Gastrocnemius medialis (tissue), 4 donors: ENCODE results near the gene RXRB. TPM values are rescaled to one million over a fixed set of nuclear protein-coding genes. Genes with fewer than 3 reads are reported as not detected.

Experiments used
- ATAC-seq, 2 donors: fragments of 150-250 bp; one replicate each; pipeline ENCODE4 v1.9.1; 2016
- DNase-seq, 2 donors: peaks; one replicate each; pipeline ENCODE4 v3.0.0-alpha.2; 2019
- H3K27ac ChIP-seq, 4 donors: fragments of 200-600 bp; sonication (generic); 1 replicate in 1 of 4; 2 replicates in 3 of 4; pipeline ENCODE4 v1.5.1; 2016 to 2018; ENCODE audit warnings: mild to moderate bottlenecking in 2 of 4, moderate library complexity in 1 of 4
- H3K27me3 ChIP-seq, 3 donors: fragments of 200-600 bp; sonication (generic) in 2 of 3; 1 replicate in 1 of 3; 2 replicates in 2 of 3; pipeline versions ENCODE4 v1.5.1 to v1.6.0; 2016 to 2019; ENCODE audit warnings: mild to moderate bottlenecking in 1 of 3, moderate library complexity in 1 of 3
- H3K36me3 ChIP-seq, 2 donors: fragments of 200-600 bp; sonication (generic) in 1 of 2; one replicate each; pipeline ENCODE4 v1.5.1; 2017 to 2018
- H3K4me1 ChIP-seq, 2 donors: fragments of 200-600 bp; sonication (generic) in 1 of 2; one replicate each; pipeline ENCODE4 v1.5.1; 2016 to 2017; ENCODE audit warnings: mild to moderate bottlenecking in 2 of 2
- H3K4me3 ChIP-seq, 4 donors: fragments of 200-600 bp; sonication (generic) in 3 of 4; 1 replicate in 1 of 4; 2 replicates in 3 of 4; pipeline ENCODE4 v1.5.1; 2016 to 2019; ENCODE audit warnings: mild to moderate bottlenecking in 2 of 4
- H3K9me3 ChIP-seq, 3 donors: fragments of 200-600 bp; sonication (generic) in 2 of 3; 1 replicate in 1 of 3; 2 replicates in 2 of 3; pipeline ENCODE4 v1.5.1; 2016 to 2019
- POLR2A ChIP-seq, 2 donors: fragments of 450-650 bp; IDR thresholded peaks; one replicate each; pipeline ENCODE4 v1.6.1; 2017; ENCODE audit warnings: antibody characterized with exemption in 2 of 2, mild to moderate bottlenecking in 2 of 2, moderate library complexity in 2 of 2
- in situ Hi-C, 4 donors: fragments of 200-750 bp; cut with MboI; loops; one replicate each; pipeline versions ENCODE4 v1.15.0 to v1.8.0; 2017; ENCODE audit warnings: low sequenced_read_pairs in 4 of 4
- intact Hi-C: fragments of 100-400 bp; cut with DNase I; formaldehyde crosslinking; loops from one replicate; pipeline ENCODE4 v1.15.1; 2023; ENCODE audit warnings: low total_unique reads
- total RNA-seq, 4 donors: library from RNA; depleted of rRNA; stranded (reverse); fragments of >200 nt; gene quantifications; one replicate each; pipeline versions ENCODE4 v1.1.0 to v1.2.3, GENCODE V29; 2016
- TF ChIP-seq, protein P1 (sequence below), 5 experiments: fragments of 450-650 bp in 3 of 5; fragments of 200-600 bp in 2 of 5; sonication (generic) in 2 of 5; IDR thresholded peaks in 4 of 5; conservative IDR thresholded peaks in 1 of 5; 1 replicate in 4 of 5; 2 replicates in 1 of 5; pipeline ENCODE4 v1.5.1; 2016 to 2019; ENCODE audit warnings: antibody characterized with exemption in 5 of 5, mild to moderate bottlenecking in 3 of 5, moderate library complexity in 3 of 5

The RXRB gene
- total RNA-seq, 4 donors from 2014 or later, result 20.8 to 38.4 (median 24.6) TPM

DNA sequence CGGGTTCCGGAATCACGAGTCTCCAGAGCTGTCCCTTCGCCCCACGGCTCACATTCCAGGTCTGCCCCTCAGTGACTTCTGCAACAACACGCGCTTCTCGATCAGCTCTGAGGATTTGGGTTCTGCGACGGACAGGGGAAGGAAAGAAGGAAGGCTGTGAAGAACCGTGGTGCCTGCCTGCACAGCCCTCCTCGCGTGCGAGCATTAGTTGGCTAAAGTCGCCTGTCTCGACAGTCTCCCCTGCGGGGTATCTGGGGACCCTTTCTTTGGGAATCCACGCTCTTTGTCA is 48.1 kb upstream of the RXRB start:
- no peaks in the 10 kb centered on the region for H3K27me3 ChIP-seq
- H3K27ac ChIP-seq, result peak overlapping the region; percentile 84 to 96 (median 88)
- intact Hi-C loops (loop anchor here (1.0 to 5.0 kb wide), 8 partner anchors 24 to 316 kb away; partner anchors contain the start of genes BRD2, RGL2, RING1 and RPS18), in situ Hi-C loops (loop anchor here (5.0 to 10.0 kb wide), 6 partner anchors 54 to 234 kb away; partner anchors contain the start of gene COL11A2 (in 1 of the 4))
- peak; percentile 25 to 35 for ATAC-seq
- peak overlapping the region; percentile 54 to 75 (median 65) for H3K4me3 ChIP-seq
- no peak for DNase-seq
- TF ChIP-seq, protein P1, sequence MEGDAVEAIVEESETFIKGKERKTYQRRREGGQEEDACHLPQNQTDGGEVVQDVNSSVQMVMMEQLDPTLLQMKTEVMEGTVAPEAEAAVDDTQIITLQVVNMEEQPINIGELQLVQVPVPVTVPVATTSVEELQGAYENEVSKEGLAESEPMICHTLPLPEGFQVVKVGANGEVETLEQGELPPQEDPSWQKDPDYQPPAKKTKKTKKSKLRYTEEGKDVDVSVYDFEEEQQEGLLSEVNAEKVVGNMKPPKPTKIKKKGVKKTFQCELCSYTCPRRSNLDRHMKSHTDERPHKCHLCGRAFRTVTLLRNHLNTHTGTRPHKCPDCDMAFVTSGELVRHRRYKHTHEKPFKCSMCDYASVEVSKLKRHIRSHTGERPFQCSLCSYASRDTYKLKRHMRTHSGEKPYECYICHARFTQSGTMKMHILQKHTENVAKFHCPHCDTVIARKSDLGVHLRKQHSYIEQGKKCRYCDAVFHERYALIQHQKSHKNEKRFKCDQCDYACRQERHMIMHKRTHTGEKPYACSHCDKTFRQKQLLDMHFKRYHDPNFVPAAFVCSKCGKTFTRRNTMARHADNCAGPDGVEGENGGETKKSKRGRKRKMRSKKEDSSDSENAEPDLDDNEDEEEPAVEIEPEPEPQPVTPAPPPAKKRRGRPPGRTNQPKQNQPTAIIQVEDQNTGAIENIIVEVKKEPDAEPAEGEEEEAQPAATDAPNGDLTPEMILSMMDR (IDR thresholded peaks at IDR 0.05 in 4 of 5, conservative IDR thresholded peaks at IDR 0.05 in 1 of 5), result peak in 2 of 5 experiments; percentile 6 to 16
- TF ChIP-seq POLR2A (IDR thresholded peaks at IDR 0.05), result no peak
- peaks cover 0 to 15% of the 10 kb centered on the region in 2 donors for H3K36me3 ChIP-seq
- H3K9me3 ChIP-seq, result no peaks in the 10 kb centered on the region
- H3K4me1 ChIP-seq, result peaks cover 10 to 17% of the 10 kb centered on the region in 2 donors

- no peaks in the 10 kb centered on the region for H3K27me3 ChIP-seq
- peak; percentile 74 to 78 for DNase-seq
- in situ Hi-C loops, result loop anchor here (5.0 to 10.0 kb wide), 6 partner anchors 53 to 233 kb away; partner anchors contain the start of gene COL11A2 (in 1 of the 4)
- peaks cover 0 to 15% of the 10 kb centered on the region in 2 donors for H3K36me3 ChIP-seq
- no peaks in the 10 kb centered on the region for H3K9me3 ChIP-seq
- peak; percentile 69 to 77 for ATAC-seq
- intact Hi-C loops, result loop anchor here (1.0 to 5.0 kb wide), 8 partner anchors 25 to 315 kb away; partner anchors contain the start of genes BRD2, RGL2, RING1 and RPS18
- H3K27ac ChIP-seq, result peak overlapping the region; percentile 84 to 96 (median 88)
- no peak for TF ChIP-seq POLR2A (IDR thresholded peaks at IDR 0.05)
- TF ChIP-seq, protein P1 (IDR thresholded peaks at IDR 0.05 in 4 of 5, conservative IDR thresholded peaks at IDR 0.05 in 1 of 5), result peak; percentile 96 to 100 (median 98)
- H3K4me3 ChIP-seq, result peak overlapping the region; percentile 54 to 75 (median 65)
- peaks cover 10 to 17% of the 10 kb centered on the region in 2 donors for H3K4me1 ChIP-seq
Measured at GRCh38 chr6:33247977-33248642, 47.6 kb upstream of the RXRB start.

DNA sequence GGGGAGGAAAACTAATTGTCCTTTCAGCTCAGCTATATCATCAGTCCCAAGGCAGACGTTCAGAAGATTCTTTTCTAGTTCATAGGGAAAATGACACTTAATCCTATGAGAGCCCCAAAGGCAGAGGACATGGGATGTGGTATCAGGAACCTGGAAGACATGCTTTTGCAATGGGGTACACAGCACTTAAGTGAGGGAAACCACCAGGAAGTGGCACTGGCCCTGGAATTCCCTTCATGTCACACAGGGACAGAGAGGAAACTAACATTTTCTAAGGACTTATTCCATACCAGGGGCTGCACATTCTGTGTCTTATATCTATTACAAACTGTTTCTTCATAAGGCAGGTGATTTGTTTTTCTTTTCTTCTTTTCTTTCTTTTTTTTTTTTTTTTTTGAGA is 43.0 kb upstream of the RXRB start:
- Histone ChIP-seq H3K27ac (no peak overlapping the region), H3K4me3 (no peak overlapping the region), H3K9me3 (no peaks in the 10 kb centered on the region), H3K4me1 (peaks cover 0 to 4% of the 10 kb centered on the region in 2 donors), H3K36me3 (no peaks in the 10 kb centered on the region), H3K27me3 (peaks cover 0 to 4% (median 0%) of the 10 kb centered on the region in 3 donors)
- DNase-seq (no peak), ATAC-seq (no peak)
- intact Hi-C loops (no loop called here), in situ Hi-C loops (loop anchor here (10.0 kb wide), 4 partner anchors 49 to 229 kb away; partner anchors contain the start of gene COL11A2 (in 1 of the 4))
- TF ChIP-seq, protein P1 (IDR thresholded peaks at IDR 0.05 in 4 of 5, conservative IDR thresholded peaks at IDR 0.05 in 1 of 5), result no peak

DNA sequence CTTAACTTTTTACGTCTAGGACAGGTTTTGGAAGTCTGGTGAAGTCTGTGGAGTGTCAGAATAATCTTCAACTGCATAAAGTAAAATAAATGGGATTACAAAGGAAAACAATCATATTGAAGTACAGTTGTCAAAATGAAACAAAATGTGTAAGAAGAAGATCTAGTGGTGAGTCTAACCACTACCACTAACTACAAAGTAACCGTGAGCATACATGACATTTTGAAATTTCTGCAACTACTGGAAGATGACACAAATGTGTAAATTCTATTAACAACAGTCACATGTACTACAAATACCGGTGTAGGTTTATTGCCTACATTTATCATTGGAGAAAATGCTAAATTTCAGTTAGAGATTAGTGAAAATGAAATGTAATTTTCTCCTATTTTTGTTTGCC is 41.5 kb upstream of the RXRB start:
- Histone ChIP-seq H3K27ac (no peak overlapping the region), H3K27me3 (peaks cover 0 to 4% (median 0%) of the 10 kb centered on the region in 3 donors), H3K4me1 (no peaks in the 10 kb centered on the region), H3K9me3 (no peaks in the 10 kb centered on the region), H3K4me3 (no peak overlapping the region), H3K36me3 (no peaks in the 10 kb centered on the region)
- TF ChIP-seq POLR2A (IDR thresholded peaks at IDR 0.05), result no peak
- TF ChIP-seq, protein P1 (IDR thresholded peaks at IDR 0.05 in 4 of 5, conservative IDR thresholded peaks at IDR 0.05 in 1 of 5), result no peak
- in situ Hi-C loops, result loop anchor here (10.0 kb wide), 4 partner anchors 47 to 227 kb away; partner anchors contain the start of gene COL11A2 (in 1 of the 4)
- DNase-seq, result no peak
- intact Hi-C loops, result no loop called here
- ATAC-seq, result no peak
